Smooth muscle cell (in vitro differentiated cells): ENCODE results near the gene PIGU. TPM values are rescaled to one million over a fixed set of nuclear protein-coding genes. Genes with fewer than 3 reads are reported as not detected.

Source experiments
- DNase-seq: peaks from one replicate; lab custom pipeline; 2025; ENCODE audit not compliant: unreplicated experiment; lab: John Stamatoyannopoulos, UW
- H2AFZ ChIP-seq: fragments of 200-600 bp; sonication (generic); 2 replicates; pipeline ENCODE4 v1.6.0; 2016; ENCODE audit warnings: antibody characterized with exemption, low read depth, mild to moderate bottlenecking
- H3F3A ChIP-seq: fragments of 200-600 bp; sonication (generic); 2 replicates; pipeline ENCODE4 v1.6.0; 2017; ENCODE audit warnings: antibody characterized with exemption, low read depth
- H3K27ac ChIP-seq: fragments of 200-600 bp; sonication (generic); 2 replicates; pipeline ENCODE4 v1.5.1; 2016; ENCODE audit warnings: low read depth, mild to moderate bottlenecking
- H3K27me3 ChIP-seq: fragments of 200-600 bp; sonication (generic); 2 replicates; pipeline ENCODE4 v1.6.1; 2016; ENCODE audit warnings: low read depth, mild to moderate bottlenecking
- H3K36me3 ChIP-seq: fragments of 200-600 bp; sonication (generic); 2 replicates; pipeline ENCODE4 v1.5.1; 2016; ENCODE audit warnings: low read depth
- H3K4me1 ChIP-seq: fragments of 200-600 bp; sonication (generic); 2 replicates; pipeline ENCODE4 v1.5.1; 2016; ENCODE audit warnings: low read depth
- H3K4me2 ChIP-seq: fragments of 200-600 bp; sonication (generic); 2 replicates; pipeline ENCODE4 v1.6.0; 2016; ENCODE audit warnings: mild to moderate bottlenecking
- H3K4me3 ChIP-seq: fragments of 200-600 bp; sonication (generic); 2 replicates; pipeline ENCODE4 v1.5.1; 2016; ENCODE audit warnings: mild to moderate bottlenecking
- H3K79me2 ChIP-seq: fragments of 200-600 bp; sonication (generic); 2 replicates; pipeline ENCODE4 v1.6.0; 2016; ENCODE audit warnings: low read depth, mild to moderate bottlenecking
- H3K9ac ChIP-seq: fragments of 200-600 bp; sonication (generic); 2 replicates; pipeline ENCODE4 v1.6.0; 2016; ENCODE audit warnings: low read depth
- H3K9me3 ChIP-seq: fragments of 200-600 bp; sonication (generic); replicated peaks from 2 replicates; pipeline ENCODE4 v1.5.1; 2016; ENCODE audit warnings: low read depth
- H4K20me1 ChIP-seq: fragments of 200-600 bp; sonication (generic); 2 replicates; pipeline ENCODE4 v1.6.0; 2016; ENCODE audit warnings: low read depth
- WGBS: methylation state at CpG from one replicate; pipeline ENCODE4 v1.1.7; 2016; ENCODE audit warnings: low lambda C conversion rate; 5-methylcytosine and 5-hydroxymethylcytosine counted together
- polyA plus RNA-seq: library from polyadenylated mRNA; unstranded; fragments of >200 nt; fragmentation: Nextera tagmentation; extraction: Ambion mirVana; gene quantifications from 2 replicates; pipeline ENCODE4 v1.2.1, GENCODE V29; 2016
- total RNA-seq: library from RNA; depleted of rRNA; stranded (reverse); fragments of >200 nt; gene quantifications from 2 replicates; pipeline ENCODE4 v1.2.3, GENCODE V29; 2014
- TF ChIP-seq, protein P1 (sequence below): fragments of 200-600 bp; sonication (generic); IDR thresholded peaks from 2 replicates; pipeline ENCODE4 v1.5.1; 2017; ENCODE audit warnings: borderline replicate concordance, mild to moderate bottlenecking, antibody characterized with exemption; ENCODE audit not compliant: insufficient read depth, poor library complexity, severe bottlenecking

Gene PIGU
- total and polyA plus RNA-seq, 2 experiments from 2014 or later, result 46.5 to 50.2 TPM

DNA sequence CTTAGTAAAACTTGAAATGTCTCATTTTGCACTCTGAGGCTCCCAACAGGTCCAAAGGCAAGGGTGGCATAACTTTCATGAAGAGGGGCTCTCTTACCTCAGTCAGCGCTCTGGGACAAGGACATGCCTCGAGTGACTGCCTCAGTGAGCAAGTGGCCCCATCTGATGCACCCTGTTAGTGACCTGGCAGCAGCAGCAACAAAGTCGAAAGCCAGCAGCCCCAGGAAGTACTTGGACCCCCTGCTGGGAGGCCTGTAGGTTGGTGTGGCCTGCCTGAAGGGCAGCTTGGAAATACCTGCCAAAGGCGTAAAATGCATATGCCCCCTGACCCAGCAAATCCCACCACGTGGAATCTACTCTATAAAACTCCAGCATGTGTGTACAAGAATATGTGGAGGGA, 105.1 kb downstream of the PIGU start:
- H3K9me3 ChIP-seq, result no peaks in the 10 kb centered on the region
- peak overlapping the region; percentile 59 for H3K27ac ChIP-seq
- H2AFZ ChIP-seq, result no peak overlapping the region
- H3K79me2 ChIP-seq, result no peaks in the 10 kb centered on the region
- no peak overlapping the region for H3K4me2 ChIP-seq
- H3K4me3 ChIP-seq, result no peak overlapping the region
- H3K4me1 ChIP-seq, result no peaks in the 10 kb centered on the region
- no peaks in the 10 kb centered on the region for H3K36me3 ChIP-seq
- no peak overlapping the region for H3K9ac ChIP-seq
- peaks cover 4% of the 10 kb centered on the region for H3F3A ChIP-seq
- WGBS, result 83% methylated on average over 5 of the region's 5 CpGs
- H4K20me1 ChIP-seq, result no peaks in the 10 kb centered on the region
- no peaks in the 10 kb centered on the region for H3K27me3 ChIP-seq
- DNase-seq, result no peak
- TF ChIP-seq, protein P1, sequence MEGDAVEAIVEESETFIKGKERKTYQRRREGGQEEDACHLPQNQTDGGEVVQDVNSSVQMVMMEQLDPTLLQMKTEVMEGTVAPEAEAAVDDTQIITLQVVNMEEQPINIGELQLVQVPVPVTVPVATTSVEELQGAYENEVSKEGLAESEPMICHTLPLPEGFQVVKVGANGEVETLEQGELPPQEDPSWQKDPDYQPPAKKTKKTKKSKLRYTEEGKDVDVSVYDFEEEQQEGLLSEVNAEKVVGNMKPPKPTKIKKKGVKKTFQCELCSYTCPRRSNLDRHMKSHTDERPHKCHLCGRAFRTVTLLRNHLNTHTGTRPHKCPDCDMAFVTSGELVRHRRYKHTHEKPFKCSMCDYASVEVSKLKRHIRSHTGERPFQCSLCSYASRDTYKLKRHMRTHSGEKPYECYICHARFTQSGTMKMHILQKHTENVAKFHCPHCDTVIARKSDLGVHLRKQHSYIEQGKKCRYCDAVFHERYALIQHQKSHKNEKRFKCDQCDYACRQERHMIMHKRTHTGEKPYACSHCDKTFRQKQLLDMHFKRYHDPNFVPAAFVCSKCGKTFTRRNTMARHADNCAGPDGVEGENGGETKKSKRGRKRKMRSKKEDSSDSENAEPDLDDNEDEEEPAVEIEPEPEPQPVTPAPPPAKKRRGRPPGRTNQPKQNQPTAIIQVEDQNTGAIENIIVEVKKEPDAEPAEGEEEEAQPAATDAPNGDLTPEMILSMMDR, result no peak

DNA sequence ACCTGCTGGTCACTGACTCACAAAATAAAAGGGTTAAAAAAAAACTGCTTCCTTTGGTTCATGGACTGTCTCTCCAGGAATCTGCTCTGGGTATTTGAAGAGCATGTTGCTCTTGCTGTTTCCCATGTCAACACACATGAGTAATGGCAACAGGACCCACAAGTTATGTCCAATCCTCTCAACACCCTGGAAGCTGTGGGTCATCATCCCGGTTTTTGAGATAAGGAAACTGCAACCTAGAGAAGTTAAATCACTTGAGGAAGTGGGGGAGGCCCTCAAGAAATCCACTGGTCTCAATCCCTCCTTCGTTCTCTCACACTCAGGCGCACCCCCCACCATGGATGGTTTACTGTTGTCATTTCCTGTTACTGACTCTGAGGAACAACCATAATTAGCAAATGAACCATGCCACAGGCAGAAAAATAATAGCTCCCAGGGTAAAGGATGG, 106.0 kb downstream of the PIGU start:
- DNase-seq, result no peak

DNA sequence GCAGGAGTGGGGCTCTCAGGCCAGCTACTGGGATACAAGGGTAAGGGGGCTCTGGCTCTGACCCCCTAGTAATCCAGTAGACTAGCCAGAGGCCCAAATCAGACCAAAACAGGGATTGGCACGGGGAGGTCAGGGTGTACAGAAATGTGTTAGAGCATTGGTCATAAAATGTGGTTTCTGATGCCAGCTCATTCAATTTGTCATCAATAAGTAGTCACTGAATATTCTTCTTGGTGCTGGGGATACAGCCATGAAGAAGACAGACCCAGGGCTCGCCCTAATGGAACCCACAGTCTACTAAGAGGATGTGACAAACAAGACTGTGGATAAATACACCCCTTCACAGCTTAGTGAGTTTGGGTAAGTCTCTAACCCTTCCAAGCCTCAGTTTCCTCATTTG, 107.3 kb downstream of the PIGU start:
- Histone ChIP-seq H3K9me3 (no peaks in the 10 kb centered on the region), H3K4me2 (no peak overlapping the region), H3K79me2 (no peaks in the 10 kb centered on the region), H3K4me3 (no peak overlapping the region), H2AFZ (no peak overlapping the region), H3K9ac (no peak overlapping the region), H3K36me3 (no peaks in the 10 kb centered on the region), H3K27me3 (no peaks in the 10 kb centered on the region), H3K27ac (no peak overlapping the region), H3K4me1 (no peaks in the 10 kb centered on the region), H3F3A (peaks cover 4% of the 10 kb centered on the region), H4K20me1 (no peaks in the 10 kb centered on the region)
- TF ChIP-seq, protein P1, result no peak
- WGBS, result 90% methylated on average over 2 of the region's 2 CpGs
- DNase-seq, result no peak

More for the DNA sequence above, 106.0 kb downstream of the PIGU start:
- Histone ChIP-seq H3K9ac (no peak overlapping the region), H3K27ac (peak overlapping the region; percentile 59), H2AFZ (no peak overlapping the region), H3K4me3 (no peak overlapping the region), H4K20me1 (no peaks in the 10 kb centered on the region), H3K4me2 (peak overlapping the region; percentile 23), H3K4me1 (no peaks in the 10 kb centered on the region), H3K9me3 (no peaks in the 10 kb centered on the region), H3K79me2 (no peaks in the 10 kb centered on the region), H3F3A (peaks cover 4% of the 10 kb centered on the region), H3K27me3 (no peaks in the 10 kb centered on the region), H3K36me3 (no peaks in the 10 kb centered on the region)
- TF ChIP-seq, protein P1, result no peak
- 11% methylated on average over 3 of the region's 3 CpGs for WGBS
